Natural killer cell (primary cell): ENCODE data around the gene MYCL. TPM values are rescaled to one million over a fixed set of nuclear protein-coding genes. Genes with fewer than 3 reads are reported as not detected.

Source experiments
- ATAC-seq, 3 donors: fragments of 150-1000 bp in 2 of 3; fragments of 200-7000 bp in 1 of 3; cut with Tn5 transposase; 1 replicate in 1 of 3; 2 replicates in 2 of 3; pipeline ENCODE4 v1.10.0; 2021; ENCODE audit warnings: mild to moderate bottlenecking in 2 of 3, moderate library complexity in 2 of 3
- DNase-seq, 2 donors: peaks; one replicate each; pipeline versions ENCODE4 v3.0.0 to v3.0.0-alpha.2; 2013 to 2021; ENCODE audit warnings: mixed read lengths in 1 of 2
- H3K27ac ChIP-seq: one replicate; pipeline ENCODE4 v1.5.1; 2013; ENCODE audit warnings: mild to moderate bottlenecking, low read length
- H3K27me3 ChIP-seq: one replicate; pipeline ENCODE4 v1.6.1; 2013; ENCODE audit warnings: low read length; ENCODE audit not compliant: control insufficient read depth, insufficient read depth
- H3K36me3 ChIP-seq: one replicate; pipeline ENCODE4 v1.6.1; 2013; ENCODE audit warnings: low read length; ENCODE audit not compliant: control insufficient read depth, insufficient read depth
- H3K4me1 ChIP-seq: one replicate; pipeline ENCODE4 v1.6.1; 2013; ENCODE audit warnings: low read length; ENCODE audit not compliant: control insufficient read depth, insufficient read depth
- H3K4me3 ChIP-seq: one replicate; pipeline ENCODE4 v1.5.1; 2013; ENCODE audit warnings: low read length
- H3K9me3 ChIP-seq: one replicate; pipeline ENCODE4 v1.6.1; 2013; ENCODE audit warnings: low read length; ENCODE audit not compliant: control insufficient read depth, insufficient read depth
- H3K27ac Mint-ChIP-seq, 2 donors: one replicate each; pipeline ENCODE4 v1.8.0; 2022; ENCODE audit warnings: mild to moderate bottlenecking in 2 of 2, mixed read lengths in 2 of 2, moderate library complexity in 1 of 2
- H3K27me3 Mint-ChIP-seq, 2 donors: one replicate each; pipeline ENCODE4 v1.8.0; 2022; ENCODE audit warnings: low read depth in 2 of 2, mixed read lengths in 2 of 2
- H3K36me3 Mint-ChIP-seq: one replicate; pipeline ENCODE4 v1.8.0; 2022; ENCODE audit warnings: mixed read lengths
- H3K4me1 Mint-ChIP-seq, 2 donors: one replicate each; pipeline ENCODE4 v1.8.0; 2022; ENCODE audit warnings: mixed read lengths in 2 of 2
- H3K4me3 Mint-ChIP-seq: one replicate; pipeline ENCODE4 v1.8.0; 2022; ENCODE audit warnings: mild to moderate bottlenecking, moderate library complexity, mixed read lengths
- H3K9me3 Mint-ChIP-seq, 2 donors: one replicate each; pipeline ENCODE4 v1.8.0; 2022; ENCODE audit warnings: mixed read lengths in 2 of 2
- CTCF ChIP-seq: fragments of 200-600 bp; IDR thresholded peaks from one replicate; pipeline ENCODE4 v1.8.0; 2022; ENCODE audit warnings: antibody characterized with exemption
- WGBS: methylation state at CpG from one replicate; pipeline ENCODE4 v1.1.7; 2013; ENCODE audit warnings: missing lambda C conversion rate; ENCODE audit not compliant: insufficient coverage; 5-methylcytosine and 5-hydroxymethylcytosine counted together
- intact Hi-C: fragments of 100-400 bp; cut with micrococcal nuclease; formaldehyde crosslinking; loops from one replicate; pipeline ENCODE4 v1.14.2; 2022
- total RNA-seq, 4 donors: library from RNA; stranded (reverse); fragments of 120-200 nt in 1 of 4; gene quantifications; one replicate each; pipeline versions ENCODE4 v1.2.3 to v1.2.4, GENCODE V29; 2013 to 2022

The MYCL gene
- total RNA-seq, 3 donors from 2014 or later (not counting 1 experiment from before 2014, with no cell fraction given) = 0.70 to 1.9 (median 0.92) TPM

GRCh38 chr1:39854738-39855137, 47.0 kb downstream of the MYCL start:
- ATAC-seq (no peak), DNase-seq (no peak)
- H3K9me3 Mint-ChIP-seq = no peaks in the 10 kb centered on the region
- no peak for TF ChIP-seq CTCF
- Histone ChIP-seq H3K27ac (no peak overlapping the region), H3K36me3 (peaks cover 4% of the 10 kb centered on the region), H3K4me1 (no peaks in the 10 kb centered on the region), H3K4me3 (no peak overlapping the region), H3K9me3 (no peaks in the 10 kb centered on the region), H3K27me3 (no peaks in the 10 kb centered on the region)
- 98% methylated on average over 7 of the region's 8 CpGs for WGBS
- no peaks in the 10 kb centered on the region for H3K27me3 Mint-ChIP-seq
- peaks cover 5% of the 10 kb centered on the region in 2 donors for H3K4me1 Mint-ChIP-seq
- no peak overlapping the region for H3K27ac Mint-ChIP-seq
- H3K36me3 Mint-ChIP-seq = peaks cover 7% of the 10 kb centered on the region
- intact Hi-C loops = no loop called here
- H3K4me3 Mint-ChIP-seq = no peak overlapping the region

- intact Hi-C loops = no loop called here
- H3K36me3 Mint-ChIP-seq = peaks cover 7% of the 10 kb centered on the region
These were observed 47.4 kb downstream of the MYCL start for GRCh38 chr1:39854314-39854713.

GRCh38 chr1:39852876-39853275, 48.8 kb downstream of the MYCL start:
- 100% methylated on average over 1 of the region's 1 CpG for WGBS
- peaks cover 7% of the 10 kb centered on the region for H3K36me3 Mint-ChIP-seq
- H3K27ac ChIP-seq = no peak overlapping the region

More at GRCh38 chr1:39854314-39854713, 47.4 kb downstream of the MYCL start:
- Mint-ChIP-seq H3K4me3 (no peak overlapping the region), H3K9me3 (no peaks in the 10 kb centered on the region), H3K4me1 (peaks cover 5% of the 10 kb centered on the region in 2 donors), H3K27me3 (no peaks in the 10 kb centered on the region), H3K27ac (no peak overlapping the region)
- Histone ChIP-seq H3K36me3 (peaks cover 6% of the 10 kb centered on the region), H3K27ac (no peak overlapping the region), H3K4me3 (no peak overlapping the region), H3K27me3 (no peaks in the 10 kb centered on the region), H3K9me3 (no peaks in the 10 kb centered on the region), H3K4me1 (no peaks in the 10 kb centered on the region)
- ATAC-seq (no peak), DNase-seq (no peak)
- no peak for TF ChIP-seq CTCF

More at GRCh38 chr1:39852876-39853275, 48.8 kb downstream of the MYCL start:
- Histone ChIP-seq H3K4me1 (no peaks in the 10 kb centered on the region), H3K4me3 (no peak overlapping the region), H3K36me3 (peaks cover 6% of the 10 kb centered on the region), H3K27me3 (no peaks in the 10 kb centered on the region), H3K9me3 (no peaks in the 10 kb centered on the region)
- Mint-ChIP-seq H3K27ac (no peak overlapping the region), H3K4me1 (peaks cover 5% of the 10 kb centered on the region in 2 donors), H3K9me3 (no peaks in the 10 kb centered on the region), H3K27me3 (no peaks in the 10 kb centered on the region), H3K4me3 (no peak overlapping the region)
- TF ChIP-seq CTCF = no peak
- intact Hi-C loops = no loop called here
- ATAC-seq (no peak), DNase-seq (no peak)
